GM18520 (cell line): Measurements from ENCODE around the gene PLA2G4D.

ENCODE experiments used
- ATAC-seq: cut with Tn5 transposase; IDR thresholded peaks from one replicate; pipeline ENCODE4 v1.9.1; 2021; ENCODE audit not compliant: unreplicated experiment

The PLA2G4D gene

GRCh38 chr15:42094512-42094963 is at the start of gene PLA2G4D:
Gene PLA2G4D, minus strand, starts transcription at chr15:42094562. Its CDS starts 103 bp downstream, at chr15:42094459.
- no peak for ATAC-seq

GRCh38 chr15:42143356-42143755 is 49.0 kb upstream of the PLA2G4D start:
- ATAC-seq: no peak

GRCh38 chr15:42141795-42142667 is 47.7 kb upstream of the PLA2G4D start:
- no peak for ATAC-seq

- no peak for ATAC-seq
Measured at GRCh38 chr15:42141246-42141645, 46.9 kb upstream of the PLA2G4D start.

- ATAC-seq: no peak
Measured at GRCh38 chr15:42140383-42141070, 46.2 kb upstream of the PLA2G4D start.

GRCh38 chr15:42139596-42139995 is 45.2 kb upstream of the PLA2G4D start:
- no peak for ATAC-seq

- no peak for ATAC-seq
Measured at GRCh38 chr15:42138968-42139386, 44.6 kb upstream of the PLA2G4D start.

- no peak for ATAC-seq
Measured at GRCh38 chr15:42138411-42138810, 44.0 kb upstream of the PLA2G4D start.

GRCh38 chr15:42137461-42138261 is 43.3 kb upstream of the PLA2G4D start:
- ATAC-seq: no peak

- ATAC-seq: no peak
Measured at GRCh38 chr15:42136513-42136912, 42.2 kb upstream of the PLA2G4D start.

- no peak for ATAC-seq
Measured at GRCh38 chr15:42135351-42135750, 41.0 kb upstream of the PLA2G4D start.

GRCh38 chr15:42134617-42135245 is 40.4 kb upstream of the PLA2G4D start:
- ATAC-seq: no peak

GRCh38 chr15:42133886-42134502 is 39.6 kb upstream of the PLA2G4D start:
- no peak for ATAC-seq

- no peak for ATAC-seq
Measured at GRCh38 chr15:42133356-42133755, 39.0 kb upstream of the PLA2G4D start.

GRCh38 chr15:42131826-42132806 is 37.8 kb upstream of the PLA2G4D start:
- no peak for ATAC-seq

- no peak for ATAC-seq
Measured at GRCh38 chr15:42131006-42131405, 36.6 kb upstream of the PLA2G4D start.

GRCh38 chr15:42130246-42130986 is 36.1 kb upstream of the PLA2G4D start:
- no peak for ATAC-seq

- no peak for ATAC-seq
Measured at GRCh38 chr15:42129364-42129763, 35.0 kb upstream of the PLA2G4D start.
